Upper lobe of left lung (tissue), 6 donors: ENCODE results near the gene SEMA3D. TPM values are rescaled to one million over a fixed set of nuclear protein-coding genes. Genes with fewer than 3 reads are reported as not detected.

Experiments used
- ATAC-seq, 2 donors: fragments of 200-7000 bp; cut with Tn5 transposase; one replicate each; pipeline ENCODE4 v1.9.1; 2022; ENCODE audit warnings: mild to moderate bottlenecking in 2 of 2, moderate library complexity in 2 of 2; ENCODE audit not compliant: low FRiP score in 2 of 2
- DNase-seq, 2 donors: peaks; one replicate each; pipeline ENCODE4 v3.0.0-alpha.2; 2019 to 2020
- H3K27ac ChIP-seq, 4 donors: fragments of 200-600 bp; sonication (generic); one replicate each; pipeline ENCODE4 v1.5.1; 2016 to 2019
- H3K27me3 ChIP-seq, 4 donors: fragments of 200-600 bp; sonication (generic); one replicate each; pipeline ENCODE4 v1.5.1; 2017 to 2019
- H3K36me3 ChIP-seq, 4 donors: fragments of 200-600 bp; sonication (generic); one replicate each; pipeline ENCODE4 v1.5.1; 2016 to 2019
- H3K4me1 ChIP-seq, 4 donors: fragments of 200-600 bp; sonication (generic); one replicate each; pipeline ENCODE4 v1.5.1; 2018 to 2019
- H3K4me3 ChIP-seq, 4 donors: fragments of 200-600 bp; sonication (generic); one replicate each; pipeline ENCODE4 v1.5.1; 2017 to 2019; ENCODE audit warnings: mild to moderate bottlenecking in 2 of 4, moderate library complexity in 1 of 4
- H3K9me3 ChIP-seq, 4 donors: fragments of 200-600 bp; sonication (generic); one replicate each; pipeline ENCODE4 v1.5.1; 2018 to 2019
- EP300 ChIP-seq, 4 donors: sonication (generic); formaldehyde crosslinking; IDR thresholded peaks; one replicate each; pipeline ENCODE4 v1.5.1; 2017; ENCODE audit warnings: antibody characterized with exemption in 4 of 4, control low read depth in 2 of 4
- POLR2A ChIP-seq, 4 donors: fragments of 450-650 bp; IDR thresholded peaks; one replicate each; pipeline ENCODE4 v1.5.1; 2016 to 2017; ENCODE audit warnings: antibody characterized with exemption in 4 of 4, mild to moderate bottlenecking in 2 of 4
- POLR2AphosphoS5 ChIP-seq, 2 donors: sonication (generic); formaldehyde crosslinking; IDR thresholded peaks; one replicate each; pipeline ENCODE4 v1.5.1; 2017; ENCODE audit warnings: antibody characterized with exemption in 2 of 2
- WGBS, 2 donors: methylation state at CpG; one replicate each; pipeline ENCODE4 v1.1.5; 2017 to 2018; 5-methylcytosine and 5-hydroxymethylcytosine counted together
- total RNA-seq, 6 donors: library from RNA; depleted of rRNA in 4 of 6; stranded (reverse); fragments of >200 nt in 4 of 6; gene quantifications; one replicate each; pipeline versions ENCODE4 v1.1.0 to v1.2.1, GENCODE V29; 2016 to 2021
- TF ChIP-seq, protein P1 (sequence below), 6 experiments: fragments of 450-650 bp in 4 of 6; fragments of 200-600 bp in 2 of 6; sonication (generic) in 2 of 6; IDR thresholded peaks; one replicate each; pipeline ENCODE4 v1.5.1; 2016 to 2019; ENCODE audit warnings: antibody characterized with exemption in 6 of 6
- donor health status: DM: no; HTN: no; CAD: no; lungs with moderate emphysema.
- donor health status: DM: no; HTN: yes; CAD: no; lungs with severe emphysema.

The SEMA3D gene
- total RNA-seq, 6 donors from 2014 or later: 1.7 to 8.1 (median 3.5) TPM

DNA sequence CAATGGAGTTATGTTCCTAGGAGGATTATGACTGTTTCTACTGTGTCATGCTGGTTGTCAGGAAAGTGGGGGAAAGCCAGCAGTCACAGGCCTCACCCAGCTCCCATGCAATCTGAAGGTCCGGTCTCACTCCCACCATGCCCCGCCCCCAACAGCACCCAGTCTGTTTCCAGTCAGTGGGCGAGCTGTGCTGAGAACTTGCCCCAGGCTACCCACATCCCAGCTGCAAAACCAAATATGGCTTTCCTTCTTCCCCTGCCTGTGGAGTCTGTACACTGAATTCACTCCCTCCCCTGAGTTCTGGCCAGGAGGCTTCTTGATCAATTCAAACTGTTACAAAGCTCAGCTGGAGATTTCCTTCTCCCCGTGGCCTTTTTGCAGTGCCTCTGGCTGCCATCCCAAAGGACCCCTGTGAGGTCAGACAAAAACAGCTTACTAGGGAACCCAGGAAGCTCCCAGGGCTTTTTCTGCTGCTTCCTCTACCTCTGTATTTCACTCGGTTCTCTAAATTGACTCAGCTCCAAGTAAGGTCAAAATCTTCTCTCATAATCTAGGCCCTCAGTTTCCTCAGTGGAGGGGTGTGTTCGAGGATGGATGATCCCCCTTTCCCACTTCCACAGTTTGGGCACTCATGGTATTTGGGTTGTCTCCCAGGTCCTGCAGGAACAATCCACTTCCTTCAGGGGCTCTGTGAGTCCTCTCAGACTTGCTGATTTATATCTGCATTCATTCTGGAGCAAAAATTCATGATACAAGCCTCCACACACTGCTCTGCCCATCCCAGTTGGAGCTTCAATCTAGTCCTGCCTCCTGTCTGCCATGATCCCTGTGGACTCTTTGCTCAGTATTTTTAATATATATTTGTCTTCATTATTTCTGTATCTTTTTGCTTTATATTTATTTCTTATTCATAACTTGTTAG lies 205.5 kb downstream of the SEMA3D start:
- TF ChIP-seq EP300 (IDR thresholded peaks at IDR 0.05): no peak
- TF ChIP-seq, protein P1, sequence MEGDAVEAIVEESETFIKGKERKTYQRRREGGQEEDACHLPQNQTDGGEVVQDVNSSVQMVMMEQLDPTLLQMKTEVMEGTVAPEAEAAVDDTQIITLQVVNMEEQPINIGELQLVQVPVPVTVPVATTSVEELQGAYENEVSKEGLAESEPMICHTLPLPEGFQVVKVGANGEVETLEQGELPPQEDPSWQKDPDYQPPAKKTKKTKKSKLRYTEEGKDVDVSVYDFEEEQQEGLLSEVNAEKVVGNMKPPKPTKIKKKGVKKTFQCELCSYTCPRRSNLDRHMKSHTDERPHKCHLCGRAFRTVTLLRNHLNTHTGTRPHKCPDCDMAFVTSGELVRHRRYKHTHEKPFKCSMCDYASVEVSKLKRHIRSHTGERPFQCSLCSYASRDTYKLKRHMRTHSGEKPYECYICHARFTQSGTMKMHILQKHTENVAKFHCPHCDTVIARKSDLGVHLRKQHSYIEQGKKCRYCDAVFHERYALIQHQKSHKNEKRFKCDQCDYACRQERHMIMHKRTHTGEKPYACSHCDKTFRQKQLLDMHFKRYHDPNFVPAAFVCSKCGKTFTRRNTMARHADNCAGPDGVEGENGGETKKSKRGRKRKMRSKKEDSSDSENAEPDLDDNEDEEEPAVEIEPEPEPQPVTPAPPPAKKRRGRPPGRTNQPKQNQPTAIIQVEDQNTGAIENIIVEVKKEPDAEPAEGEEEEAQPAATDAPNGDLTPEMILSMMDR (IDR thresholded peaks at IDR 0.05): no peak
- Histone ChIP-seq H3K9me3 (no peaks in the 10 kb centered on the region), H3K27me3 (no peaks in the 10 kb centered on the region), H3K36me3 (no peaks in the 10 kb centered on the region), H3K4me3 (no peak overlapping the region), H3K27ac (no peak overlapping the region), H3K4me1 (no peaks in the 10 kb centered on the region)
- DNase-seq (no peak), ATAC-seq (no peak)
- WGBS, 2 donors: 68 to 69% methylated on average over 5 to 6 of the region's 6 CpGs

DNA sequence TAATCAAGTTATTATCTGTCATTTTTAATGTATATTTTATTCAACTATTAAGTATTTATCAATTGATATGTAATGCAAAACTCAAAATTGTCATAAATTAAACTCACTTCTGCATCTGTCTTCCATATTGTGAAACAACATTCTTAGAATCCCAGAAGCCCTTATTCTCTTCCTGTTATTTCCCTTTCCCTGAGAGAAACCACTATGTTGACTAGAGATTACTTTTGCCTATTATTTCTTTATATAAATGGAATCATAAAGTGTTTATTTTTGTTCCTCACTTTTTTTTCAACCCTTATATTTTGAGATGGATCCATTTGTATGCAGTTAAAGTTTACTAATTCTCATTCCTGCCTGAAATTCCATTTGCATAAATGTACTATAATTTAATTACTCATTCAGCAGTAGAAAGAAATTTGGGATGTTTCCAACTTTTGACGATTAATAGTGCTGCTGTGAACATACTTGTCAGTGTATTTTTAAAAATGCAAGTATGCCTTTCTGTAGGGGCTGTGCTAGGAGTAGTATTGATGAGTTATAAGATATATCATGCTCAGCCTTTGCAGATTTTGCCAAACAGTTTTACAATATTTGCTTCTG lies 211.2 kb downstream of the SEMA3D start:
- H3K27ac ChIP-seq: no peak overlapping the region
- no peaks in the 10 kb centered on the region for H3K27me3 ChIP-seq
- H3K4me3 ChIP-seq: no peak overlapping the region
- WGBS, 2 donors: 42 to 45% methylated on average over 1 of the region's 1 CpG
- no peaks in the 10 kb centered on the region for H3K36me3 ChIP-seq
- H3K9me3 ChIP-seq: no peaks in the 10 kb centered on the region
- no peak for DNase-seq
- H3K4me1 ChIP-seq: no peaks in the 10 kb centered on the region
- TF ChIP-seq, protein P1 (IDR thresholded peaks at IDR 0.05): no peak
- TF ChIP-seq POLR2AphosphoS5 (IDR thresholded peaks at IDR 0.05) (no peak), POLR2A (IDR thresholded peaks at IDR 0.05) (no peak), EP300 (IDR thresholded peaks at IDR 0.05) (no peak)
- no peak for ATAC-seq

- Histone ChIP-seq H3K4me1 (no peaks in the 10 kb centered on the region), H3K36me3 (no peaks in the 10 kb centered on the region), H3K27me3 (no peaks in the 10 kb centered on the region), H3K4me3 (no peak overlapping the region), H3K27ac (no peak overlapping the region), H3K9me3 (no peaks in the 10 kb centered on the region)
- DNase-seq (no peak), ATAC-seq (no peak)
- WGBS, 2 donors: 77% methylated on average over 1 of the region's 1 CpG
- TF ChIP-seq POLR2A (IDR thresholded peaks at IDR 0.05): no peak
- TF ChIP-seq, protein P1 (IDR thresholded peaks at IDR 0.05): no peak
These were observed 215.5 kb downstream of the SEMA3D start for GRCh38 chr7:84971360-84971759.

DNA sequence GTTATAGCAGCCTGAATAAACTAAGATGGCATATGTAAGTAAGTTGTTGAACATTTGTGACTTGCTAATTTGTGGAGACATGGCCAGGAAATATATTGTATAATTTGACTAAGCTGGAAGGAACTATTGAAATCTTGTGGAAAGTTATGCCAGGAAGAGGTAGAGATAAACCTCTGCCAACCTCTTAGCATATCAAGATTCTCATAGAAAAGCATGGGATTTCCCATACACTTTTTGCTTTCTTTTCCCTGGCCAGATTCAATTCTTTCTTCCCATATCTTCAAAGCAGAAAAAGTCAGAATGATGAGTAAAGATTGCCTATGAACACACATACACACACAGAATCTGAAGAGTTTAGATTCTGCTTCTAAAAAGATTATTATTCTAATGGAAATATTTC lies 216.2 kb downstream of the SEMA3D start:
- H3K9me3 ChIP-seq: no peaks in the 10 kb centered on the region
- ATAC-seq: no peak

More for the DNA sequence above, 216.2 kb downstream of the SEMA3D start:
- H3K4me1 ChIP-seq: no peaks in the 10 kb centered on the region
- H3K27ac ChIP-seq: no peak overlapping the region
- no peak overlapping the region for H3K4me3 ChIP-seq
- no peaks in the 10 kb centered on the region for H3K27me3 ChIP-seq
- no peak for DNase-seq
- H3K36me3 ChIP-seq: no peaks in the 10 kb centered on the region
- TF ChIP-seq, protein P1 (IDR thresholded peaks at IDR 0.05): no peak
- TF ChIP-seq EP300 (IDR thresholded peaks at IDR 0.05): no peak
- TF ChIP-seq POLR2AphosphoS5 (IDR thresholded peaks at IDR 0.05): no peak
- no peak for TF ChIP-seq POLR2A (IDR thresholded peaks at IDR 0.05)
